Uterus (tissue), 2 donors: ENCODE results near the gene SF1.

Source experiments
- CTCF ChIP-seq, 4 experiments: fragments of 200-600 bp in 2 of 4; fragments of 450-650 bp in 2 of 4; sonication (generic) in 2 of 4; IDR thresholded peaks; one replicate each; pipeline ENCODE4 v1.5.1; 2016 to 2019; ENCODE audit warnings: antibody characterized with exemption in 4 of 4, mild to moderate bottlenecking in 2 of 4, moderate library complexity in 1 of 4
- POLR2A ChIP-seq, 2 donors: fragments of 450-650 bp; IDR thresholded peaks; one replicate each; pipeline ENCODE4 v1.6.1; 2016; ENCODE audit warnings: antibody characterized with exemption in 2 of 2, mild to moderate bottlenecking in 1 of 2, moderate library complexity in 1 of 2

- no peak for TF ChIP-seq CTCF (IDR thresholded peaks at IDR 0.05)
- no peak for TF ChIP-seq POLR2A (IDR thresholded peaks at IDR 0.05)
Observed at GRCh38 chr11:64789331-64790204, 11.2 kb upstream of the SF1 start.
